Memory B cell (primary cell): Measurements from ENCODE around the gene CNRIP1.
"Not testable (repeated sequence)": the region's sequence is repeated elsewhere in the genome, so short reads cannot be mapped to it uniquely, and the experiment has no call there.

Experiments
- ATAC-seq: fragments of 150-1000 bp; cut with Tn5 transposase; 2 replicates; pipeline ENCODE4 v1.10.0; 2021; ENCODE audit warnings: low read depth, mild to moderate bottlenecking, moderate library complexity
- DNase-seq, 2 donors: peaks; one replicate each; pipeline ENCODE4 v3.0.0; 2022; ENCODE audit warnings: low spot score in 2 of 2
- H3K27ac Mint-ChIP-seq: one replicate; pipeline ENCODE4 v1.8.0; 2022; ENCODE audit warnings: mild to moderate bottlenecking, moderate library complexity, mixed read lengths
- H3K27me3 Mint-ChIP-seq: one replicate; pipeline ENCODE4 v1.8.0; 2022; ENCODE audit warnings: mixed read lengths
- H3K36me3 Mint-ChIP-seq: one replicate; pipeline ENCODE4 v1.8.0; 2022; ENCODE audit warnings: mild to moderate bottlenecking, mixed read lengths
- H3K4me1 Mint-ChIP-seq: one replicate; pipeline ENCODE4 v1.8.0; 2022; ENCODE audit warnings: mixed read lengths
- H3K4me3 Mint-ChIP-seq: one replicate; pipeline ENCODE4 v1.8.0; 2022; ENCODE audit warnings: mild to moderate bottlenecking, moderate library complexity, mixed read lengths
- H3K9me3 Mint-ChIP-seq: one replicate; pipeline ENCODE4 v1.8.0; 2022; ENCODE audit warnings: mixed read lengths

Gene CNRIP1

GRCh38 chr2:68352651-68353391 lies 33.1 kb upstream of the CNRIP1 start:
- no peak overlapping the region for H3K27ac Mint-ChIP-seq
- H3K4me1 Mint-ChIP-seq = peaks cover 7% of the 10 kb centered on the region
- no peaks in the 10 kb centered on the region for H3K9me3 Mint-ChIP-seq
- ATAC-seq = no peak
- DNase-seq = no peak
- H3K4me3 Mint-ChIP-seq = no peak overlapping the region
- no peaks in the 10 kb centered on the region for H3K27me3 Mint-ChIP-seq
- H3K36me3 Mint-ChIP-seq = no peaks in the 10 kb centered on the region

- Mint-ChIP-seq H3K4me3 (no peak overlapping the region), H3K36me3 (no peaks in the 10 kb centered on the region), H3K4me1 (peaks cover 4% of the 10 kb centered on the region), H3K9me3 (no peaks in the 10 kb centered on the region), H3K27me3 (no peaks in the 10 kb centered on the region), H3K27ac (no peak overlapping the region)
- ATAC-seq = no peak
- DNase-seq = no peak
These were observed 32.2 kb upstream of the CNRIP1 start for GRCh38 chr2:68351997-68352396.

- not testable (repeated sequence) for H3K36me3 Mint-ChIP-seq, DNase-seq, H3K27me3 Mint-ChIP-seq, H3K27ac Mint-ChIP-seq, H3K4me3 Mint-ChIP-seq, H3K9me3 Mint-ChIP-seq, ATAC-seq, H3K4me1 Mint-ChIP-seq
These were observed 29.3 kb upstream of the CNRIP1 start for GRCh38 chr2:68349091-68349490.

GRCh38 chr2:68345129-68345875 lies 25.6 kb upstream of the CNRIP1 start:
- peaks cover 4% of the 10 kb centered on the region for H3K4me1 Mint-ChIP-seq
- H3K4me3 Mint-ChIP-seq = no peak overlapping the region
- peaks cover 4% of the 10 kb centered on the region for H3K27me3 Mint-ChIP-seq
- H3K9me3 Mint-ChIP-seq = no peaks in the 10 kb centered on the region
- no peaks in the 10 kb centered on the region for H3K36me3 Mint-ChIP-seq
- DNase-seq = no peak
- ATAC-seq = no peak
- no peak overlapping the region for H3K27ac Mint-ChIP-seq

GRCh38 chr2:68344031-68344430 lies 24.3 kb upstream of the CNRIP1 start:
- Mint-ChIP-seq H3K36me3 (no peaks in the 10 kb centered on the region), H3K4me1 (peaks cover 4% of the 10 kb centered on the region), H3K27ac (no peak overlapping the region), H3K4me3 (no peak overlapping the region), H3K9me3 (no peaks in the 10 kb centered on the region), H3K27me3 (peaks cover 4% of the 10 kb centered on the region)
- DNase-seq (no peak), ATAC-seq (no peak)

GRCh38 chr2:68342470-68342869 lies 22.7 kb upstream of the CNRIP1 start:
- ATAC-seq = no peak
- Mint-ChIP-seq H3K36me3 (no peaks in the 10 kb centered on the region), H3K4me1 (peaks cover 4% of the 10 kb centered on the region), H3K27me3 (peaks cover 4% of the 10 kb centered on the region), H3K27ac (no peak overlapping the region), H3K4me3 (no peak overlapping the region), H3K9me3 (no peaks in the 10 kb centered on the region)
- no peak for DNase-seq

- H3K27me3 Mint-ChIP-seq = peaks cover 2% of the 10 kb centered on the region
- H3K27ac Mint-ChIP-seq = no peak overlapping the region
- H3K4me3 Mint-ChIP-seq = no peak overlapping the region
- peak; percentile 72 for ATAC-seq
- no peaks in the 10 kb centered on the region for H3K36me3 Mint-ChIP-seq
- no peaks in the 10 kb centered on the region for H3K9me3 Mint-ChIP-seq
- DNase-seq = no peak
- peaks cover 4% of the 10 kb centered on the region for H3K4me1 Mint-ChIP-seq
These were observed 21.8 kb upstream of the CNRIP1 start for GRCh38 chr2:68341583-68341982.

GRCh38 chr2:68341062-68341329 lies 21.2 kb upstream of the CNRIP1 start:
- H3K27ac Mint-ChIP-seq = no peak overlapping the region
- H3K36me3 Mint-ChIP-seq = no peaks in the 10 kb centered on the region
- ATAC-seq (no peak), DNase-seq (no peak)
- H3K4me3 Mint-ChIP-seq = no peak overlapping the region
- no peaks in the 10 kb centered on the region for H3K9me3 Mint-ChIP-seq
- peaks cover 2% of the 10 kb centered on the region for H3K27me3 Mint-ChIP-seq
- H3K4me1 Mint-ChIP-seq = peaks cover 4% of the 10 kb centered on the region

GRCh38 chr2:68340226-68341061 lies 20.7 kb upstream of the CNRIP1 start:
- peaks cover 4% of the 10 kb centered on the region for H3K4me1 Mint-ChIP-seq
- DNase-seq = no peak
- H3K4me3 Mint-ChIP-seq = no peak overlapping the region
- H3K27me3 Mint-ChIP-seq = peaks cover 2% of the 10 kb centered on the region
- H3K27ac Mint-ChIP-seq = no peak overlapping the region
- ATAC-seq = no peak
- no peaks in the 10 kb centered on the region for H3K9me3 Mint-ChIP-seq
- no peaks in the 10 kb centered on the region for H3K36me3 Mint-ChIP-seq

GRCh38 chr2:68336192-68336591 lies 16.4 kb upstream of the CNRIP1 start:
- no peaks in the 10 kb centered on the region for H3K36me3 Mint-ChIP-seq
- DNase-seq = no peak
- no peak overlapping the region for H3K27ac Mint-ChIP-seq
- peaks cover 2% of the 10 kb centered on the region for H3K27me3 Mint-ChIP-seq
- H3K4me1 Mint-ChIP-seq = no peaks in the 10 kb centered on the region
- no peak for ATAC-seq
- no peak overlapping the region for H3K4me3 Mint-ChIP-seq
- H3K9me3 Mint-ChIP-seq = no peaks in the 10 kb centered on the region

- ATAC-seq (no peak), DNase-seq (no peak)
- no peaks in the 10 kb centered on the region for H3K4me1 Mint-ChIP-seq
- H3K9me3 Mint-ChIP-seq = no peaks in the 10 kb centered on the region
- H3K36me3 Mint-ChIP-seq = no peaks in the 10 kb centered on the region
- H3K27ac Mint-ChIP-seq = no peak overlapping the region
- no peak overlapping the region for H3K4me3 Mint-ChIP-seq
- H3K27me3 Mint-ChIP-seq = peaks cover under 1% of the 10 kb centered on the region
These were observed 14.2 kb upstream of the CNRIP1 start for GRCh38 chr2:68333931-68334330.

- DNase-seq = no peak
- Mint-ChIP-seq H3K36me3 (no peaks in the 10 kb centered on the region), H3K4me1 (no peaks in the 10 kb centered on the region), H3K27me3 (peaks cover 5% of the 10 kb centered on the region), H3K4me3 (no peak overlapping the region), H3K9me3 (no peaks in the 10 kb centered on the region), H3K27ac (no peak overlapping the region)
- no peak for ATAC-seq
These were observed 13.3 kb upstream of the CNRIP1 start for GRCh38 chr2:68333009-68333408.

GRCh38 chr2:68330691-68331090 lies 10.9 kb upstream of the CNRIP1 start:
- peaks cover 5% of the 10 kb centered on the region for H3K27me3 Mint-ChIP-seq
- no peak overlapping the region for H3K4me3 Mint-ChIP-seq
- ATAC-seq = no peak

GRCh38 chr2:68328901-68329300 lies 9.2 kb upstream of the CNRIP1 start:
- Mint-ChIP-seq H3K27me3 (peaks cover 5% of the 10 kb centered on the region), H3K4me3 (no peak overlapping the region), H3K36me3 (no peaks in the 10 kb centered on the region), H3K9me3 (no peaks in the 10 kb centered on the region), H3K27ac (no peak overlapping the region), H3K4me1 (no peaks in the 10 kb centered on the region)
- DNase-seq (no peak), ATAC-seq (no peak)

More at GRCh38 chr2:68330691-68331090, 10.9 kb upstream of the CNRIP1 start:
- H3K9me3 Mint-ChIP-seq = no peaks in the 10 kb centered on the region
- no peak for DNase-seq
- H3K27ac Mint-ChIP-seq = no peak overlapping the region
- H3K36me3 Mint-ChIP-seq = no peaks in the 10 kb centered on the region
- H3K4me1 Mint-ChIP-seq = no peaks in the 10 kb centered on the region
